Pancreas (tissue), 10 donors: ENCODE data around the gene GET4. TPM values are rescaled to one million over a fixed set of nuclear protein-coding genes. Genes with fewer than 3 reads are reported as not detected.

ENCODE experiments used
- ATAC-seq, 4 donors: fragments of 200-7000 bp; cut with Tn5 transposase; one replicate each; pipeline versions ENCODE4 v1.8.0 to v1.9.1; 2020; ENCODE audit warnings: mild to moderate bottlenecking in 4 of 4, moderate library complexity in 4 of 4
- DNase-seq, 6 donors: peaks; one replicate each; pipeline ENCODE4 v3.0.0-alpha.2; 2020
- FAIRE-seq: peaks from 2 replicates; lab custom pipeline; 2012; peaks lifted over from hg19 to GRCh38; lab: Jason Lieb, UNC
- H3K27ac ChIP-seq, 4 donors: fragments of 200-600 bp; sonication (generic); 1 replicate in 3 of 4; 2 replicates in 1 of 4; pipeline versions ENCODE4 v1.5.0 to v1.8.0; 2020
- H3K27me3 ChIP-seq, 4 donors: fragments of 200-600 bp; one replicate each; pipeline ENCODE4 v1.8.0; 2021
- H3K36me3 ChIP-seq, 3 donors: fragments of 200-600 bp; sonication (generic) in 1 of 3; one replicate each; pipeline versions ENCODE4 v1.5.0 to v1.8.0; 2020 to 2021
- H3K4me1 ChIP-seq, 3 donors: fragments of 200-600 bp; one replicate each; pipeline ENCODE4 v1.8.0; 2021
- H3K4me3 ChIP-seq, 4 donors: fragments of 200-600 bp; sonication (generic) in 2 of 4; one replicate each; pipeline versions ENCODE4 v1.5.0 to v1.8.0; 2020 to 2021
- H3K9me3 ChIP-seq, 4 donors: fragments of 200-600 bp; one replicate each; pipeline ENCODE4 v1.8.0; 2021
- WGBS, 2 donors: extraction: QIAGEN DNeasy Blood & Tissue Kit; methylation state at CpG; one replicate each; pipeline ENCODE4 v1.1.7; 2013; 5-methylcytosine and 5-hydroxymethylcytosine counted together
- intact Hi-C, 3 donors: fragments of 100-400 bp; cut with DNase I; formaldehyde crosslinking; loops; one replicate each; pipeline versions ENCODE4 v1.11.1 to v1.14.2; 2022
- polyA plus RNA-seq, 2 donors: library from polyadenylated mRNA; stranded (reverse); fragments of 200-250 nt; gene quantifications; one replicate each; pipeline ENCODE4 v1.2.3, GENCODE V29; 2013
- total RNA-seq, 6 donors: library from RNA; stranded (reverse); fragmentation: NEBNext Ultra II Directional in 4 of 6; extraction: Animal tissue kit (Norgen Biotek cat#: 25700) in 4 of 6; gene quantifications; one replicate each; pipeline versions ENCODE4 v1.2.1 to v1.2.4, GENCODE V29; 2021 to 2023
- TF ChIP-seq, protein P1 (sequence below), 4 donors: fragments of 200-600 bp; sonication (generic) in 3 of 4; IDR thresholded peaks; one replicate each; pipeline versions ENCODE4 v1.5.0 to v1.8.0; 2021; ENCODE audit warnings: antibody characterized with exemption in 4 of 4
- donor health status: healthy with polysubstance abuse.
- donor health status: DM: no; HTN: no; CAD: no; lungs with moderate emphysema.
- donor health status: DM: no; HTN: no; CAD: no.
- donor health status: control.
- donor health status: control.
- donor health status: Bipolar disorder and iron deficiency.
- donor health status: DM: yes; HTN: yes; CAD: no.
- donor health status: DM: no; HTN: no; CAD: no.
- donor health status: DM: no; HTN: no; CAD: no.
- donor health status: DM: yes; HTN: yes; CAD: no.

The GET4 gene
- total and polyA plus RNA-seq, 8 donors = 13.1 to 94.5 (median 21.4) TPM

- Histone ChIP-seq H3K36me3 (peaks cover 0 to 58% (median 2%) of the 10 kb centered on the region in 3 donors), H3K4me3 (no peak overlapping the region), H3K9me3 (no peaks in the 10 kb centered on the region), H3K4me1 (no peaks in the 10 kb centered on the region), H3K27me3 (no peaks in the 10 kb centered on the region), H3K27ac (no peak overlapping the region)
- peak in 2 of 6 donors; percentile 14 to 27 for DNase-seq
- TF ChIP-seq, protein P1, sequence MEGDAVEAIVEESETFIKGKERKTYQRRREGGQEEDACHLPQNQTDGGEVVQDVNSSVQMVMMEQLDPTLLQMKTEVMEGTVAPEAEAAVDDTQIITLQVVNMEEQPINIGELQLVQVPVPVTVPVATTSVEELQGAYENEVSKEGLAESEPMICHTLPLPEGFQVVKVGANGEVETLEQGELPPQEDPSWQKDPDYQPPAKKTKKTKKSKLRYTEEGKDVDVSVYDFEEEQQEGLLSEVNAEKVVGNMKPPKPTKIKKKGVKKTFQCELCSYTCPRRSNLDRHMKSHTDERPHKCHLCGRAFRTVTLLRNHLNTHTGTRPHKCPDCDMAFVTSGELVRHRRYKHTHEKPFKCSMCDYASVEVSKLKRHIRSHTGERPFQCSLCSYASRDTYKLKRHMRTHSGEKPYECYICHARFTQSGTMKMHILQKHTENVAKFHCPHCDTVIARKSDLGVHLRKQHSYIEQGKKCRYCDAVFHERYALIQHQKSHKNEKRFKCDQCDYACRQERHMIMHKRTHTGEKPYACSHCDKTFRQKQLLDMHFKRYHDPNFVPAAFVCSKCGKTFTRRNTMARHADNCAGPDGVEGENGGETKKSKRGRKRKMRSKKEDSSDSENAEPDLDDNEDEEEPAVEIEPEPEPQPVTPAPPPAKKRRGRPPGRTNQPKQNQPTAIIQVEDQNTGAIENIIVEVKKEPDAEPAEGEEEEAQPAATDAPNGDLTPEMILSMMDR (IDR thresholded peaks at IDR 0.05) = no peak
- no peak for FAIRE-seq
- intact Hi-C loops = loop anchor here in 2 of 3 donors (10.0 kb wide), 1 partner anchor 535 kb away; no protein-coding TSS in a partner anchor
- no peak for ATAC-seq
- WGBS, 2 donors = 92 to 97% methylated on average over 21 of the region's 21 CpGs
These were observed 16.2 kb upstream of the GET4 start for GRCh38 chr7:860149-860548.

- H3K36me3 ChIP-seq = peaks cover 0 to 58% (median 2%) of the 10 kb centered on the region in 3 donors
- no peaks in the 10 kb centered on the region for H3K4me1 ChIP-seq
- H3K4me3 ChIP-seq = no peak overlapping the region
- WGBS, 2 donors = 41 to 42% methylated on average over 9 of the region's 9 CpGs
- no peaks in the 10 kb centered on the region for H3K9me3 ChIP-seq
- no peaks in the 10 kb centered on the region for H3K27me3 ChIP-seq
- H3K27ac ChIP-seq = no peak overlapping the region
- FAIRE-seq (no peak), DNase-seq (peak in 2 of 6 donors; percentile 1 to 8), ATAC-seq (peak in 3 of 4 donors; percentile 37 to 63 (median 62))
- intact Hi-C loops = loop anchor here in 2 of 3 donors (10.0 kb wide), 1 partner anchor 536 kb away; no protein-coding TSS in a partner anchor
- TF ChIP-seq, protein P1 (IDR thresholded peaks at IDR 0.05) = no peak
These were observed 15.1 kb upstream of the GET4 start for GRCh38 chr7:861222-861621.

DNA sequence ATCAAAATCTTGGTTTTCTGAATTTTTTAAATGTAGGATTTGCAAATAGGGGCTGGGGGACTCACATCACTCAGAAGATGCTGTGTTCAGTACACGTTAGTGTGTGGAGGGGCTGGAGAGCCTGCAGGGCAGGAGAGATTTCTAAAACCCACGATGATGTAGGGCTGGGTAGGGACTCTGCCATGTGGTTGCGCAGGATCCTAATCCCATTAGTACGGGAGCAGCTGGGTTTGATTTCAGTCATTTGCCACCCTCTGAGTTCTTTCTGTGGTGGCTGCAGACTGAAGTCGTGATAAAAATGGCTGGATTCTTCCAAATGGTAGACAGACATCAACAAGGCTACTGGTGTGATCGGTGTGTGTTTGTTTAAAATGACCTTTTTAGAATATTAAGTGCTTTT lies 14.2 kb upstream of the GET4 start:
- Histone ChIP-seq H3K27ac (no peak overlapping the region), H3K4me1 (no peaks in the 10 kb centered on the region), H3K9me3 (no peaks in the 10 kb centered on the region), H3K27me3 (no peaks in the 10 kb centered on the region), H3K4me3 (no peak overlapping the region), H3K36me3 (peaks cover 0 to 52% (median 2%) of the 10 kb centered on the region in 3 donors)
- ATAC-seq (no peak), DNase-seq (no peak), FAIRE-seq (no peak)
- 97% methylated on average over 6 of the region's 6 CpGs for WGBS, 2 donors
- intact Hi-C loops = loop anchor here in 2 of 3 donors (10.0 kb wide), 1 partner anchor 537 kb away; no protein-coding TSS in a partner anchor
- TF ChIP-seq, protein P1 (IDR thresholded peaks at IDR 0.05) = no peak

GRCh38 chr7:863106-863505 lies 13.2 kb upstream of the GET4 start:
- no peak overlapping the region for H3K27ac ChIP-seq
- no peaks in the 10 kb centered on the region for H3K9me3 ChIP-seq
- intact Hi-C loops = loop anchor here in 2 of 3 donors (10.0 kb wide), 1 partner anchor 538 kb away; no protein-coding TSS in a partner anchor
- peaks cover 0 to 56% (median 2%) of the 10 kb centered on the region in 3 donors for H3K36me3 ChIP-seq
- H3K4me1 ChIP-seq = no peaks in the 10 kb centered on the region
- TF ChIP-seq, protein P1 (IDR thresholded peaks at IDR 0.05) = no peak
- peak in 2 of 6 donors; percentile 11 to 24 for DNase-seq
- H3K27me3 ChIP-seq = no peaks in the 10 kb centered on the region
- H3K4me3 ChIP-seq = no peak overlapping the region
- no peak for FAIRE-seq
- no peak for ATAC-seq
- WGBS, 2 donors = 91 to 99% methylated on average over 16 of the region's 16 CpGs

DNA sequence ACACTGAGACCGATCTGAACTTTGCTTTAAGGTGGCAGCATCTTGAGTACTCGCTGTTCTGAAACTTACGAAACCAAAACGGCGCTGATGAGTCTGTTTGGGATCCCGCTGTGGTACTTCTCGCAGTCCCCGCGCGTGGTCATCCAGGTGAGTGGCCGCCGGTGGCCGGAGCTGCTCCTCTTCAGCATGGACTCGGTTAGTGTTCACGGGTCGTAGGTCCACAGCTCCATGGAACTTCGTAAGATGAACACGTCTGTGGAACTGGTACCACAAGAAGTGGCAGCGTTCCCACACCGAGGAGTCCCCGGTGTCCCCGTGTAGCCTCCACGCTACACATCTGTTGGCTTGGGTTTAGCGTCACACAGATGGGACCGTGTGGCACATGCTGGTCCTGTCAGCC lies 10.4 kb upstream of the GET4 start:
- no peak for FAIRE-seq
- no peak overlapping the region for H3K27ac ChIP-seq
- no peaks in the 10 kb centered on the region for H3K27me3 ChIP-seq
- no peak for ATAC-seq
- no peaks in the 10 kb centered on the region for H3K9me3 ChIP-seq
- H3K36me3 ChIP-seq = peaks cover 0 to 47% (median 2%) of the 10 kb centered on the region in 3 donors
- WGBS, 2 donors = 94 to 95% methylated on average over 25 of the region's 25 CpGs
- intact Hi-C loops = loop anchor here in 2 of 3 donors (5.0 to 10.0 kb wide), 2 partner anchors 79 to 541 kb away; no protein-coding TSS in a partner anchor
- TF ChIP-seq, protein P1 (IDR thresholded peaks at IDR 0.05) = no peak
- peak in 2 of 6 donors; percentile 23 to 54 for DNase-seq
- no peaks in the 10 kb centered on the region for H3K4me1 ChIP-seq
- no peak overlapping the region for H3K4me3 ChIP-seq
